Liver (tissue), 3 donors: ENCODE measurements around the gene FGF3.

Experiments used
- ATF3 ChIP-seq: IDR thresholded peaks from 2 replicates; pipeline ENCODE4 v1.6.1; 2016; ENCODE audit warnings: antibody characterized with exemption
- FOXA2 ChIP-seq: IDR thresholded peaks from 2 replicates; pipeline ENCODE4 v1.6.1; 2016; ENCODE audit warnings: antibody characterized with exemption
- JUND ChIP-seq, 2 donors: IDR thresholded peaks; 2 replicates each; pipeline ENCODE4 v1.6.1; 2016; ENCODE audit warnings: antibody characterized with exemption in 2 of 2
- RAD21 ChIP-seq, 2 donors: IDR thresholded peaks; 2 replicates each; pipeline ENCODE4 v1.6.1; 2016; ENCODE audit warnings: antibody characterized with exemption in 2 of 2, mild to moderate bottlenecking in 2 of 2
- RXRA ChIP-seq, 2 donors: IDR thresholded peaks; 2 replicates each; pipeline ENCODE4 v1.6.1; 2017 to 2018; ENCODE audit warnings: antibody characterized with exemption in 2 of 2, mild to moderate bottlenecking in 1 of 2
- SP1 ChIP-seq: IDR thresholded peaks from 2 replicates; pipeline ENCODE4 v1.6.1; 2018; ENCODE audit warnings: antibody characterized with exemption, mild to moderate bottlenecking
- TAF1 ChIP-seq: conservative IDR thresholded peaks from 2 replicates; pipeline ENCODE4 v1.6.1; 2016; ENCODE audit warnings: antibody characterized with exemption, mild to moderate bottlenecking
- TF ChIP-seq, protein P1 (sequence below): fragments of 150-350 bp; IDR thresholded peaks from 2 replicates; pipeline ENCODE4 v1.5.1; 2017; ENCODE audit warnings: improper control_type of control experiment, low read depth, low read length; ENCODE audit not compliant: missing input control
- TF ChIP-seq, protein P2 (sequence below): IDR thresholded peaks from 2 replicates; pipeline ENCODE4 v1.6.1; 2016; ENCODE audit warnings: antibody characterized with exemption, mild to moderate bottlenecking
- TF ChIP-seq, protein P3 (sequence below): IDR thresholded peaks from 2 replicates; pipeline ENCODE4 v1.6.1; 2016; ENCODE audit warnings: antibody characterized with exemption
- donor health status: healthy.
- donor health status: healthy.

DNA sequence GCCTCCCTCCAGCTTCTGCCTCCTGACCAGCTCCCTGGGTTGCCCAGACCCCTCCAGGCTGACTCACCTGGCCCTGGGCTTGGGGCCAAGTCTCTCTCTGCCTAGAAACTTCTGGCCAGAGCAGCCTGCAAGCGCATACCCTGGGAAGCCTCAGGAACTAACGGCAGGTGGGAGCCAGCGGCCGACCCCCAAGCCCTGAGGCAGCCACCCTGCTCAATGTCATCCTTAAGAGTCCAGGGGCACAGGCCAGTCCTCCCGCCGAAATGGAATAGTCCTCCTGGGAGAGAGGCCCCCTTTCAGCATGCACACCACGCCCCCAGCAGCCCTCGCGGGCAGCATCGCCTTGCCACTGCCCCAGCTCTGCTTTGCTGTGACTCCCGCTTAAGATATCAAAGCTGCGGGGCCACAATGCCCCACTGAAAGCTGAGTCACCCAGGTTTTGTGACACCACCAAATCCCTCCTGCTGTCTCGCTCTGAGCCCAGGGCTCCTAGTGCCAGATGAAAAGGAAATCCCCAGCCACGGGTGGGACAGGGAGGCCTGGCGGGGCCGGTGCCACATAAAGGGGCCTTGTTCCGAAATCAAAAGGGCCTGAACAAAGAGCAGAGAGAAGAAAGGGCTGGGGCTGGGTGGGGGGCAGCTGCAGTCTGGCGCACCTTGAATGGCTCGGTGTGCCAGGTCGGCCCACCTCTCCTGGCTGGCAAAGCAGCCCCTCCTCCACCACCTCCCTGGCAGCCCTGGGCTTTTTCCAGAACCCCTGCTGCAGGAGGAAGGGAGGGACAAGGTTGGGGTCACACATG is 21.4 kb upstream of the FGF3 start:
- TF ChIP-seq, protein P1, sequence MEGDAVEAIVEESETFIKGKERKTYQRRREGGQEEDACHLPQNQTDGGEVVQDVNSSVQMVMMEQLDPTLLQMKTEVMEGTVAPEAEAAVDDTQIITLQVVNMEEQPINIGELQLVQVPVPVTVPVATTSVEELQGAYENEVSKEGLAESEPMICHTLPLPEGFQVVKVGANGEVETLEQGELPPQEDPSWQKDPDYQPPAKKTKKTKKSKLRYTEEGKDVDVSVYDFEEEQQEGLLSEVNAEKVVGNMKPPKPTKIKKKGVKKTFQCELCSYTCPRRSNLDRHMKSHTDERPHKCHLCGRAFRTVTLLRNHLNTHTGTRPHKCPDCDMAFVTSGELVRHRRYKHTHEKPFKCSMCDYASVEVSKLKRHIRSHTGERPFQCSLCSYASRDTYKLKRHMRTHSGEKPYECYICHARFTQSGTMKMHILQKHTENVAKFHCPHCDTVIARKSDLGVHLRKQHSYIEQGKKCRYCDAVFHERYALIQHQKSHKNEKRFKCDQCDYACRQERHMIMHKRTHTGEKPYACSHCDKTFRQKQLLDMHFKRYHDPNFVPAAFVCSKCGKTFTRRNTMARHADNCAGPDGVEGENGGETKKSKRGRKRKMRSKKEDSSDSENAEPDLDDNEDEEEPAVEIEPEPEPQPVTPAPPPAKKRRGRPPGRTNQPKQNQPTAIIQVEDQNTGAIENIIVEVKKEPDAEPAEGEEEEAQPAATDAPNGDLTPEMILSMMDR: no peak
- TF ChIP-seq FOXA2 (no peak), RAD21 (IDR thresholded peaks at IDR 0.05) (no peak), JUND (IDR thresholded peaks at IDR 0.05) (no peak), TAF1 (no peak), SP1 (no peak), ATF3 (no peak), RXRA (IDR thresholded peaks at IDR 0.05) (no peak)
- TF ChIP-seq, protein P2, sequence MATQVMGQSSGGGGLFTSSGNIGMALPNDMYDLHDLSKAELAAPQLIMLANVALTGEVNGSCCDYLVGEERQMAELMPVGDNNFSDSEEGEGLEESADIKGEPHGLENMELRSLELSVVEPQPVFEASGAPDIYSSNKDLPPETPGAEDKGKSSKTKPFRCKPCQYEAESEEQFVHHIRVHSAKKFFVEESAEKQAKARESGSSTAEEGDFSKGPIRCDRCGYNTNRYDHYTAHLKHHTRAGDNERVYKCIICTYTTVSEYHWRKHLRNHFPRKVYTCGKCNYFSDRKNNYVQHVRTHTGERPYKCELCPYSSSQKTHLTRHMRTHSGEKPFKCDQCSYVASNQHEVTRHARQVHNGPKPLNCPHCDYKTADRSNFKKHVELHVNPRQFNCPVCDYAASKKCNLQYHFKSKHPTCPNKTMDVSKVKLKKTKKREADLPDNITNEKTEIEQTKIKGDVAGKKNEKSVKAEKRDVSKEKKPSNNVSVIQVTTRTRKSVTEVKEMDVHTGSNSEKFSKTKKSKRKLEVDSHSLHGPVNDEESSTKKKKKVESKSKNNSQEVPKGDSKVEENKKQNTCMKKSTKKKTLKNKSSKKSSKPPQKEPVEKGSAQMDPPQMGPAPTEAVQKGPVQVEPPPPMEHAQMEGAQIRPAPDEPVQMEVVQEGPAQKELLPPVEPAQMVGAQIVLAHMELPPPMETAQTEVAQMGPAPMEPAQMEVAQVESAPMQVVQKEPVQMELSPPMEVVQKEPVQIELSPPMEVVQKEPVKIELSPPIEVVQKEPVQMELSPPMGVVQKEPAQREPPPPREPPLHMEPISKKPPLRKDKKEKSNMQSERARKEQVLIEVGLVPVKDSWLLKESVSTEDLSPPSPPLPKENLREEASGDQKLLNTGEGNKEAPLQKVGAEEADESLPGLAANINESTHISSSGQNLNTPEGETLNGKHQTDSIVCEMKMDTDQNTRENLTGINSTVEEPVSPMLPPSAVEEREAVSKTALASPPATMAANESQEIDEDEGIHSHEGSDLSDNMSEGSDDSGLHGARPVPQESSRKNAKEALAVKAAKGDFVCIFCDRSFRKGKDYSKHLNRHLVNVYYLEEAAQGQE: no peak
- TF ChIP-seq, protein P3, sequence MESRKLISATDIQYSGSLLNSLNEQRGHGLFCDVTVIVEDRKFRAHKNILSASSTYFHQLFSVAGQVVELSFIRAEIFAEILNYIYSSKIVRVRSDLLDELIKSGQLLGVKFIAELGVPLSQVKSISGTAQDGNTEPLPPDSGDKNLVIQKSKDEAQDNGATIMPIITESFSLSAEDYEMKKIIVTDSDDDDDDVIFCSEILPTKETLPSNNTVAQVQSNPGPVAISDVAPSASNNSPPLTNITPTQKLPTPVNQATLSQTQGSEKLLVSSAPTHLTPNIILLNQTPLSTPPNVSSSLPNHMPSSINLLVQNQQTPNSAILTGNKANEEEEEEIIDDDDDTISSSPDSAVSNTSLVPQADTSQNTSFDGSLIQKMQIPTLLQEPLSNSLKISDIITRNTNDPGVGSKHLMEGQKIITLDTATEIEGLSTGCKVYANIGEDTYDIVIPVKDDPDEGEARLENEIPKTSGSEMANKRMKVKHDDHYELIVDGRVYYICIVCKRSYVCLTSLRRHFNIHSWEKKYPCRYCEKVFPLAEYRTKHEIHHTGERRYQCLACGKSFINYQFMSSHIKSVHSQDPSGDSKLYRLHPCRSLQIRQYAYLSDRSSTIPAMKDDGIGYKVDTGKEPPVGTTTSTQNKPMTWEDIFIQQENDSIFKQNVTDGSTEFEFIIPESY: no peak
